PC-3 (cell line): ENCODE measurements around the gene NECTIN4. TPM values are rescaled to one million over a fixed set of nuclear protein-coding genes. Genes with fewer than 3 reads are reported as not detected.

Source experiments
- ATAC-seq: fragments of 200-7000 bp; cut with Tn5 transposase; 2 replicates; pipeline ENCODE4 v1.9.1; 2020; ENCODE audit warnings: mild to moderate bottlenecking, moderate library complexity
- BruUV-seq: library from RNA; stranded (reverse); fragments of 400-500 nt; replicated peaks from 2 replicates; lab custom pipeline; 2021; lab: Mats Ljungman, UMichigan
- CTCF ChIA-PET: fragments of 300-600 bp; sonication (Branson Sonifier 250); formaldehyde crosslinking; loops from one replicate; lab custom pipeline; 2022; ENCODE audit warnings: antibody characterized with exemption; lab: Charles Lee
- POLR2A ChIA-PET: fragments of 300-600 bp; sonication (Branson Sonifier 250); formaldehyde crosslinking; loops from one replicate; lab custom pipeline; 2022; ENCODE audit warnings: antibody characterized with exemption; ENCODE audit not compliant: unreplicated experiment; lab: Charles Lee
- DNase-seq: peaks from one replicate; pipeline ENCODE4 v3.0.0-alpha.2; 2015
- H2AFZ ChIP-seq: fragments of 300-600 bp; sonication (generic); 2 replicates; pipeline ENCODE4 v1.6.0; 2016; ENCODE audit warnings: antibody characterized with exemption, low read length
- H3F3A ChIP-seq: fragments of 300-600 bp; sonication (generic); one replicate; pipeline ENCODE4 v1.6.0; 2017; ENCODE audit warnings: antibody characterized with exemption, low read length, control low read depth, mild to moderate bottlenecking; ENCODE audit not compliant: unreplicated experiment
- H3K27ac ChIP-seq: fragments of 300-600 bp; sonication (generic); 2 replicates; pipeline ENCODE4 v1.5.1; 2016; ENCODE audit warnings: mild to moderate bottlenecking, low read length
- H3K27me3 ChIP-seq: fragments of 300-600 bp; sonication (generic); 2 replicates; pipeline ENCODE4 v1.6.1; 2016; ENCODE audit warnings: low read length, mixed read lengths
- H3K36me3 ChIP-seq: fragments of 300-600 bp; sonication (generic); 2 replicates; pipeline ENCODE4 v1.6.1; 2016; ENCODE audit warnings: low read depth, mixed run types, low read length, mixed read lengths
- H3K4me1 ChIP-seq: fragments of 300-600 bp; sonication (generic); 2 replicates; pipeline ENCODE4 v1.5.1; 2016; ENCODE audit warnings: low read length; ENCODE audit not compliant: insufficient read depth
- H3K4me2 ChIP-seq: fragments of 300-600 bp; sonication (generic); 2 replicates; pipeline ENCODE4 v1.6.0; 2016; ENCODE audit warnings: low read length
- H3K4me3 ChIP-seq: fragments of 300-600 bp; sonication (generic); 2 replicates; pipeline ENCODE4 v1.5.1; 2016; ENCODE audit warnings: mild to moderate bottlenecking, low read length, mixed read lengths
- H3K79me2 ChIP-seq: fragments of 300-600 bp; sonication (generic); 2 replicates; pipeline ENCODE4 v1.6.1; 2017; ENCODE audit warnings: low read length, mixed read lengths
- H3K9ac ChIP-seq: fragments of 300-600 bp; sonication (generic); 2 replicates; pipeline ENCODE4 v1.6.0; 2016; ENCODE audit warnings: mild to moderate bottlenecking, low read length
- H3K9me2 ChIP-seq: fragments of 300-600 bp; sonication (generic); replicated peaks from 2 replicates; pipeline ENCODE4 v1.6.1; 2016; ENCODE audit warnings: mixed run types, low read length, mixed read lengths
- H3K9me3 ChIP-seq: fragments of 300-600 bp; sonication (generic); 2 replicates; pipeline ENCODE4 v1.6.1; 2016; ENCODE audit warnings: low read length, mixed read lengths
- H4K20me1 ChIP-seq: fragments of 300-600 bp; sonication (generic); 2 replicates; pipeline ENCODE4 v1.6.1; 2016; ENCODE audit warnings: low read length, mixed read lengths
- EZH2 ChIP-seq: fragments of 300-600 bp; sonication (generic); IDR thresholded peaks from one replicate; pipeline ENCODE4 v1.6.1; 2017; ENCODE audit warnings: antibody characterized with exemption, mild to moderate bottlenecking, low read length; ENCODE audit not compliant: unreplicated experiment
- EZH2phosphoT487 ChIP-seq: fragments of 300-600 bp; sonication (generic); IDR thresholded peaks from 2 replicates; pipeline ENCODE4 v1.6.1; 2018; ENCODE audit warnings: mild to moderate bottlenecking, antibody characterized with exemption, low read length, borderline replicate concordance
- intact Hi-C: fragments of 100-400 bp; cut with micrococcal nuclease; formaldehyde crosslinking; loops from 2 replicates; pipeline ENCODE4 v1.9.0; 2023
- total RNA-seq: library from RNA; depleted of rRNA; stranded (reverse); fragments of >200 nt; gene quantifications from 2 replicates; pipeline ENCODE4 v1.2.3, GENCODE V29; 2014
- TF ChIP-seq, protein P1 (sequence below): fragments of 300-600 bp; sonication (generic); conservative IDR thresholded peaks from 2 replicates; pipeline ENCODE4 v1.5.1; 2017; ENCODE audit warnings: antibody characterized with exemption, low read depth, mild to moderate bottlenecking, low read length

The NECTIN4 gene
- total RNA-seq, 1 experiment from 2014 or later: 6.8 TPM

- Histone ChIP-seq H2AFZ (no peak overlapping the region), H3K4me1 (peaks cover 83% of the 10 kb centered on the region), H3K79me2 (peaks cover 26% of the 10 kb centered on the region), H3K27ac (no peak overlapping the region), H3K9ac (no peak overlapping the region), H3K4me2 (peak overlapping the region; percentile 26; the same call in 1 of the 2 replicates), H3K27me3 (no peaks in the 10 kb centered on the region), H4K20me1 (no peaks in the 10 kb centered on the region), H3K9me3 (no peaks in the 10 kb centered on the region), H3F3A (no peaks in the 10 kb centered on the region), H3K9me2 (no peaks in the 10 kb centered on the region), H3K4me3 (no peak overlapping the region), H3K36me3 (no peaks in the 10 kb centered on the region)
- ATAC-seq (no peak), DNase-seq (no peak)
- BruUV-seq: no TSS peak
- ChIA-PET POLR2A (interaction anchor here (0.6 kb wide), 1 partner anchor 65 kb away, joined by 3 read pairs; no protein-coding TSS in a partner anchor), CTCF (no interaction called here)
- intact Hi-C loops: no loop called here
- TF ChIP-seq, protein P1, sequence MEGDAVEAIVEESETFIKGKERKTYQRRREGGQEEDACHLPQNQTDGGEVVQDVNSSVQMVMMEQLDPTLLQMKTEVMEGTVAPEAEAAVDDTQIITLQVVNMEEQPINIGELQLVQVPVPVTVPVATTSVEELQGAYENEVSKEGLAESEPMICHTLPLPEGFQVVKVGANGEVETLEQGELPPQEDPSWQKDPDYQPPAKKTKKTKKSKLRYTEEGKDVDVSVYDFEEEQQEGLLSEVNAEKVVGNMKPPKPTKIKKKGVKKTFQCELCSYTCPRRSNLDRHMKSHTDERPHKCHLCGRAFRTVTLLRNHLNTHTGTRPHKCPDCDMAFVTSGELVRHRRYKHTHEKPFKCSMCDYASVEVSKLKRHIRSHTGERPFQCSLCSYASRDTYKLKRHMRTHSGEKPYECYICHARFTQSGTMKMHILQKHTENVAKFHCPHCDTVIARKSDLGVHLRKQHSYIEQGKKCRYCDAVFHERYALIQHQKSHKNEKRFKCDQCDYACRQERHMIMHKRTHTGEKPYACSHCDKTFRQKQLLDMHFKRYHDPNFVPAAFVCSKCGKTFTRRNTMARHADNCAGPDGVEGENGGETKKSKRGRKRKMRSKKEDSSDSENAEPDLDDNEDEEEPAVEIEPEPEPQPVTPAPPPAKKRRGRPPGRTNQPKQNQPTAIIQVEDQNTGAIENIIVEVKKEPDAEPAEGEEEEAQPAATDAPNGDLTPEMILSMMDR: no peak
- TF ChIP-seq EZH2phosphoT487 (no peak), EZH2 (no peak)
Observed at GRCh38 chr1:161086457-161086856, 2.9 kb downstream of the NECTIN4 start.

- BruUV-seq: no TSS peak
Observed at GRCh38 chr1:161085165-161085564, 4.2 kb downstream of the NECTIN4 start.

DNA sequence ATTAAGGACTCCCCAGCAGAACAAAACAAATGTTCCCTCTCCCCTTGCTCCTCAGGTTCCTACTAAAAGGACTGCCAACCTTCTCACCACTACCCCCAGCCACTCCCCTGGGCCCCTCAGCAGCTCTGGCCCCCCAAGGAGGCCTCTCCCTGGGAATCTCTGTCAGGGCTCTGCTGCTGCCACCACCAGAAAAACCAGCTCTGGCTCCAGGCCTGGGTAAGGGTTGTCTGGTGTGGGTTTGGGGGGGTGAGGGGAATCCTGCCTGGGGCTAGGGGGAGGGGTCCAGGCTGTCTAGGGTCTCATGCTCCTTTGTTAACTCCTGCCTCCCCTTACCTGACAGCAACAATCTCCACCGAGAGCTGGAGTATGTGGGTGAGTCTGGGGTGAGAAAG lies 4.8 kb downstream of the NECTIN4 start:
- BruUV-seq: no TSS peak
- H4K20me1 ChIP-seq: no peaks in the 10 kb centered on the region
- H3K9me2 ChIP-seq: no peaks in the 10 kb centered on the region
- peaks cover 26% of the 10 kb centered on the region for H3K79me2 ChIP-seq
- H3F3A ChIP-seq: no peaks in the 10 kb centered on the region
- DNase-seq (no peak), ATAC-seq (no peak)
- no peaks in the 10 kb centered on the region for H3K9me3 ChIP-seq
- H3K4me3 ChIP-seq: no peak overlapping the region
- no peaks in the 10 kb centered on the region for H3K36me3 ChIP-seq
- H3K4me1 ChIP-seq: peaks cover 82% of the 10 kb centered on the region
- no peaks in the 10 kb centered on the region for H3K27me3 ChIP-seq
- no peak overlapping the region for H3K9ac ChIP-seq
- TF ChIP-seq EZH2phosphoT487: no peak
- TF ChIP-seq, protein P1: no peak
- no peak for TF ChIP-seq EZH2
- H2AFZ ChIP-seq: no peak overlapping the region
- POLR2A ChIA-PET: no interaction called here
- peak overlapping the region; percentile 56 for H3K27ac ChIP-seq
- CTCF ChIA-PET: no interaction called here
- intact Hi-C loops: no loop called here
- peak overlapping the region; percentile 68 for H3K4me2 ChIP-seq

More at GRCh38 chr1:161085165-161085564, 4.2 kb downstream of the NECTIN4 start:
- ATAC-seq: no peak
- no peaks in the 10 kb centered on the region for H3K36me3 ChIP-seq
- no peaks in the 10 kb centered on the region for H3F3A ChIP-seq
- no peak for TF ChIP-seq EZH2
- no peak for DNase-seq
- intact Hi-C loops: no loop called here
- no peak overlapping the region for H2AFZ ChIP-seq
- H3K4me3 ChIP-seq: no peak overlapping the region
- H3K79me2 ChIP-seq: peaks cover 26% of the 10 kb centered on the region
- no peaks in the 10 kb centered on the region for H3K9me3 ChIP-seq
- H3K9ac ChIP-seq: no peak overlapping the region
- H3K27me3 ChIP-seq: no peaks in the 10 kb centered on the region
- H3K4me1 ChIP-seq: peaks cover 87% of the 10 kb centered on the region
- no peaks in the 10 kb centered on the region for H3K9me2 ChIP-seq
- no peaks in the 10 kb centered on the region for H4K20me1 ChIP-seq
- peak overlapping the region; percentile 56 for H3K27ac ChIP-seq
- CTCF ChIA-PET: no interaction called here
- POLR2A ChIA-PET: no interaction called here
- peak overlapping the region; percentile 68 for H3K4me2 ChIP-seq
